ENCODE results near the gene ARHGAP10.

Gene ARHGAP10

DNA sequence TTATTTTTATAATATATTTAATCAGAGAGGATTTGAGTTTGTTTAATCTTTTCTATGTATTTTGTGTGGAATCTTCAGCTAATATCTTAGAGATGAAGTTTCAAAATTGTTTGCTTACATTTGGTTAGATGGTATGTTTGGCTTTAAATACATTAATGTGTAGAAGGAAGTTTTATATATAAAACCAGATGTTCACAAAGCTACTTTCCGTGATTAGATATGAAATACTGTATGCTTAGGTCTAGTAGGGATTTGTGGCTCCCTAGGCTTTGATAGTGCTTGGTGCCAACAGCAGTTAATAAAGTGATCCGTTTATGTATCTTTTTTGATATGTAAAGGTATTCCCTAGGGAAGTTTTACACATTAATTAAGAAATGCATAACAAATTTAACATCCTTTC is 223.0 kb downstream of the ARHGAP10 start:
- no peak for TF ChIP-seq RAD21 (IDR thresholded peaks at IDR 0.05; ENCODE audit: low read depth)
- no peak for TF ChIP-seq TAF1 (IDR thresholded peaks at IDR 0.05; ENCODE audit: low read depth)
- TF ChIP-seq, protein P1, sequence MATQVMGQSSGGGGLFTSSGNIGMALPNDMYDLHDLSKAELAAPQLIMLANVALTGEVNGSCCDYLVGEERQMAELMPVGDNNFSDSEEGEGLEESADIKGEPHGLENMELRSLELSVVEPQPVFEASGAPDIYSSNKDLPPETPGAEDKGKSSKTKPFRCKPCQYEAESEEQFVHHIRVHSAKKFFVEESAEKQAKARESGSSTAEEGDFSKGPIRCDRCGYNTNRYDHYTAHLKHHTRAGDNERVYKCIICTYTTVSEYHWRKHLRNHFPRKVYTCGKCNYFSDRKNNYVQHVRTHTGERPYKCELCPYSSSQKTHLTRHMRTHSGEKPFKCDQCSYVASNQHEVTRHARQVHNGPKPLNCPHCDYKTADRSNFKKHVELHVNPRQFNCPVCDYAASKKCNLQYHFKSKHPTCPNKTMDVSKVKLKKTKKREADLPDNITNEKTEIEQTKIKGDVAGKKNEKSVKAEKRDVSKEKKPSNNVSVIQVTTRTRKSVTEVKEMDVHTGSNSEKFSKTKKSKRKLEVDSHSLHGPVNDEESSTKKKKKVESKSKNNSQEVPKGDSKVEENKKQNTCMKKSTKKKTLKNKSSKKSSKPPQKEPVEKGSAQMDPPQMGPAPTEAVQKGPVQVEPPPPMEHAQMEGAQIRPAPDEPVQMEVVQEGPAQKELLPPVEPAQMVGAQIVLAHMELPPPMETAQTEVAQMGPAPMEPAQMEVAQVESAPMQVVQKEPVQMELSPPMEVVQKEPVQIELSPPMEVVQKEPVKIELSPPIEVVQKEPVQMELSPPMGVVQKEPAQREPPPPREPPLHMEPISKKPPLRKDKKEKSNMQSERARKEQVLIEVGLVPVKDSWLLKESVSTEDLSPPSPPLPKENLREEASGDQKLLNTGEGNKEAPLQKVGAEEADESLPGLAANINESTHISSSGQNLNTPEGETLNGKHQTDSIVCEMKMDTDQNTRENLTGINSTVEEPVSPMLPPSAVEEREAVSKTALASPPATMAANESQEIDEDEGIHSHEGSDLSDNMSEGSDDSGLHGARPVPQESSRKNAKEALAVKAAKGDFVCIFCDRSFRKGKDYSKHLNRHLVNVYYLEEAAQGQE (IDR thresholded peaks at IDR 0.05; ENCODE audit: low read depth) = no peak
- TF ChIP-seq TEAD4 (IDR thresholded peaks at IDR 0.05) = no peak
- TF ChIP-seq CEBPB (IDR thresholded peaks at IDR 0.05) = no peak

DNA sequence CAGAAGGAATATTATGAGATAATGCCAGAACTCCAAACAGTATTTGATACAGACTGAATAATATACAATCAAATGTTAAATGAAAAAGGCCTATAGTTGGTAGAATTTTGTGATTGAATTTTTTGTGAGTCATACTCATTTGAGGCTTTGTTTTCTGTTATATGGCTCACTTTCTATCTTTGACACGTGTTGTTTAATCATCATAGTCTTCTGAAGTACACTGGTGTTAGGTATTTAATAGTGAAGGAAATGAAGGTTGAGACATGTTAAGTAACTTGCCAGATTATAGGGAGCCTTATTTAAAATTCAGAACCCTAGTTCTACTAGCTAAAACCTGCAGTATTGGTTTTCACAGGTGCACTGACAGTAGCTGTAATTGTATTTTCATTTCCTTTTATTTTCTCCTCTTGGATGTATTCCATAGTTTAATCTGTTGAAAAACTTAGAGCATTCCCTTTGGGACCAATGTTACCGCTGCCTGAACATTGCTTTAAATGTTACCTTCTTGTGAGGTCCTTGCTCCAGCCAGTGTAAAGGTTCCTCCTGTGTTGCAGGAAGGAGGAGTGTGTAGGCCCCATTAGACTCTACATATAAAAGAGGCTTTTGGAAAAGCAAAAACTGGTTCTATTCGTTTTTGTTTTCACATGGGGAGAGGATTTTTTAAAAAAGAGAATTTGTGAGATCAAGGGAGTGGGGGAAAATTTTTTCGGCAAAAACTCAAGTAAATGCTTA is 224.1 kb downstream of the ARHGAP10 start:
- TF ChIP-seq, protein P2, sequence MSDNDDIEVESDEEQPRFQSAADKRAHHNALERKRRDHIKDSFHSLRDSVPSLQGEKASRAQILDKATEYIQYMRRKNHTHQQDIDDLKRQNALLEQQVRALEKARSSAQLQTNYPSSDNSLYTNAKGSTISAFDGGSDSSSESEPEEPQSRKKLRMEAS (IDR thresholded peaks at IDR 0.05) = no peak
- no peak for TF ChIP-seq EGR1 (IDR thresholded peaks at IDR 0.05)
- no peak for TF ChIP-seq CEBPB (IDR thresholded peaks at IDR 0.05)
- no peak for TF ChIP-seq FOXM1 (IDR thresholded peaks at IDR 0.05; ENCODE audit: borderline replicate concordance, low read depth)
- TF ChIP-seq EP300 (IDR thresholded peaks at IDR 0.05; ENCODE audit: borderline replicate concordance) = no peak
- TF ChIP-seq ZBTB7A (IDR thresholded peaks at IDR 0.05; ENCODE audit: low read depth) = no peak
- TF ChIP-seq, protein P1 (IDR thresholded peaks at IDR 0.05; ENCODE audit: low read depth) = no peak
- TF ChIP-seq TAF1 (IDR thresholded peaks at IDR 0.05; ENCODE audit: low read depth) = no peak

DNA sequence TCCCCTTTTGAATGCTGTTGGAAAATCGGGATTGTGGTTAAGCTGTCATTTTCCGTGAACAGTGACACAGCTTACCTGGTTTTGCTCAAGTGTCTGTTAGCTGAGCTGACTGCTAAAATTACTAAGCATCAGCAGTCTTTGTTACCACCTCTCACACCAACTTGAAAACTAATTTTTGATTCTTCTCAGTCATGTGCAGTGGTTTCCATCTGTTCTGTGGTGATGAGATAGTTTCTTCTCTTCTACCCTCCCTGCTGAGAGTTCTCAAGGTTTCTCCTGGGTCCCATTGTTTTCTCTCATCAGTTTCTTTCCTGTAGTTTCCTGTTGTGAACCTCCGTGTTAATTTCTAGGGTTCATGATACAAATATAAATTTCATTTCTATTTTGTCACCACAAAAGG is 225.6 kb downstream of the ARHGAP10 start:
- no peak for TF ChIP-seq NFIC (IDR thresholded peaks at IDR 0.05)
- no peak for TF ChIP-seq EGR1 (IDR thresholded peaks at IDR 0.05)
- TF ChIP-seq TCF12 (IDR thresholded peaks at IDR 0.05; ENCODE audit: low read depth) = no peak
- TF ChIP-seq TAF1 (IDR thresholded peaks at IDR 0.05; ENCODE audit: low read depth) = no peak
- TF ChIP-seq CREB1 (IDR thresholded peaks at IDR 0.05; ENCODE audit: low read depth) = no peak

DNA sequence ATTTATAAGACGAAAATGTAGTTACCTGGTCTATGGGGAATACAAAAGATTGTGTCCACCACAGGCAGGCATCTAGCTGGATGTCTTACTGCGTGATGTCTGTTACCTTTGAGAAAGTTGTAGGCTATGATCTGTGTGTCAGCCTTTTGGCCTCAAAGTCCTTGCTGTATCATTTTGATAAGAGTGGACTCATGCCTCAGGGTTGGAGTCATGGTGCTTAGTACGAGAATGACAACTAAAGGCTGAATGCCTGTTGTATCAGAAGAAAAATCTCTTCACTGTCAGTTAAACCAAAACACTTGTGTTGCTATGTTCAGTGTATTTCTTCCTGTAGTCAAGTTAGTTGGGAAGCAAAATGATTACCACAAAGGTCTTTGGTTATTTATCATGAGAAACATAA is 226.2 kb downstream of the ARHGAP10 start:
- no peak for TF ChIP-seq FOXM1 (IDR thresholded peaks at IDR 0.05; ENCODE audit: borderline replicate concordance, low read depth)
- TF ChIP-seq, protein P3, sequence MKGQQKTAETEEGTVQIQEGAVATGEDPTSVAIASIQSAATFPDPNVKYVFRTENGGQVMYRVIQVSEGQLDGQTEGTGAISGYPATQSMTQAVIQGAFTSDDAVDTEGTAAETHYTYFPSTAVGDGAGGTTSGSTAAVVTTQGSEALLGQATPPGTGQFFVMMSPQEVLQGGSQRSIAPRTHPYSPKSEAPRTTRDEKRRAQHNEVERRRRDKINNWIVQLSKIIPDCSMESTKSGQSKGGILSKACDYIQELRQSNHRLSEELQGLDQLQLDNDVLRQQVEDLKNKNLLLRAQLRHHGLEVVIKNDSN (IDR thresholded peaks at IDR 0.05) = no peak
- TF ChIP-seq, protein P1 (IDR thresholded peaks at IDR 0.05; ENCODE audit: low read depth) = no peak
- TF ChIP-seq CEBPB (IDR thresholded peaks at IDR 0.05) = no peak
- no peak for TF ChIP-seq EGR1 (IDR thresholded peaks at IDR 0.05)
- TF ChIP-seq CREB1 (IDR thresholded peaks at IDR 0.05; ENCODE audit: low read depth) = no peak
- TF ChIP-seq ZBTB7A (IDR thresholded peaks at IDR 0.05; ENCODE audit: low read depth) = no peak
- no peak for TF ChIP-seq NFIC (IDR thresholded peaks at IDR 0.05)
- TF ChIP-seq, protein P2 (IDR thresholded peaks at IDR 0.05) = no peak

DNA sequence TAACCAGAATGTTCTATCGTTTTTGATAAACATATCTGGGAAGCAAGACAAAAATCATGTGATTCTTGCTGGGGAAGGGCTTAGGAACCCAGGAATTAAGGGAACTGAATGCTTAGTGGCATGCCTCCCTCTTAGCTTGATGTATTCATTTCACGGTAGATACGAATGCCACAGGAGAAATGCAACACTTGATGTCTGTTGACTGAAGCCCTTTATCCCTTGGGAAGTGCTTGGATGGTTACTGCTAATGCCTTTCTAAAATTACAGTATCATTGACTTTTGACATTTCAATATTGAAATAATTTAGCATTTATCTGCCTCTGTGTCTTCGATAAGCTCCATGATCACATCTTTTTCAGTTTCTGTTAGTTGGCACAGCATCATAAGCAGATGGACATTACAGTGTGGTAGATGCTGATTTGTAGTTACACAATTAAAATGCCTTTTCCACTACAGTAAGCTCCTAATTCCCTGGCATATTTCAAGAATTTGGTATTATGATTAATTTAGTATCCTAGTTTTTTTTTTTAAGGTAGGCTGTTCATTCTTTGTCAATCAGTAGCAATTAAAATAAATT is 226.7 kb downstream of the ARHGAP10 start:
- no peak for TF ChIP-seq TEAD4 (IDR thresholded peaks at IDR 0.05)
- TF ChIP-seq YY1 (IDR thresholded peaks at IDR 0.05; ENCODE audit: low read depth) = no peak
- no peak for TF ChIP-seq TAF1 (IDR thresholded peaks at IDR 0.05; ENCODE audit: low read depth)
- TF ChIP-seq RAD21 (IDR thresholded peaks at IDR 0.05; ENCODE audit: low read depth) = no peak
- TF ChIP-seq TCF12 (IDR thresholded peaks at IDR 0.05; ENCODE audit: low read depth) = no peak
- TF ChIP-seq ZBTB7A (IDR thresholded peaks at IDR 0.05; ENCODE audit: low read depth) = no peak
- no peak for TF ChIP-seq EP300 (IDR thresholded peaks at IDR 0.05; ENCODE audit: borderline replicate concordance)
- TF ChIP-seq, protein P3 (IDR thresholded peaks at IDR 0.05) = no peak
- no peak for TF ChIP-seq CEBPB (IDR thresholded peaks at IDR 0.05)
- TF ChIP-seq NFIC (IDR thresholded peaks at IDR 0.05) = no peak
- TF ChIP-seq, protein P1 (IDR thresholded peaks at IDR 0.05; ENCODE audit: low read depth) = no peak
- no peak for TF ChIP-seq CREB1 (IDR thresholded peaks at IDR 0.05; ENCODE audit: low read depth)
- no peak for TF ChIP-seq FOXM1 (IDR thresholded peaks at IDR 0.05; ENCODE audit: borderline replicate concordance, low read depth)
